ENCODE measurements around the gene PTPN6. TPM values are rescaled to one million over a fixed set of nuclear protein-coding genes. Genes with fewer than 3 reads are reported as not detected.

Gene PTPN6
- total RNA-seq, 2 donors from 2014 or later: 44.8 to 48.1 TPM

DNA sequence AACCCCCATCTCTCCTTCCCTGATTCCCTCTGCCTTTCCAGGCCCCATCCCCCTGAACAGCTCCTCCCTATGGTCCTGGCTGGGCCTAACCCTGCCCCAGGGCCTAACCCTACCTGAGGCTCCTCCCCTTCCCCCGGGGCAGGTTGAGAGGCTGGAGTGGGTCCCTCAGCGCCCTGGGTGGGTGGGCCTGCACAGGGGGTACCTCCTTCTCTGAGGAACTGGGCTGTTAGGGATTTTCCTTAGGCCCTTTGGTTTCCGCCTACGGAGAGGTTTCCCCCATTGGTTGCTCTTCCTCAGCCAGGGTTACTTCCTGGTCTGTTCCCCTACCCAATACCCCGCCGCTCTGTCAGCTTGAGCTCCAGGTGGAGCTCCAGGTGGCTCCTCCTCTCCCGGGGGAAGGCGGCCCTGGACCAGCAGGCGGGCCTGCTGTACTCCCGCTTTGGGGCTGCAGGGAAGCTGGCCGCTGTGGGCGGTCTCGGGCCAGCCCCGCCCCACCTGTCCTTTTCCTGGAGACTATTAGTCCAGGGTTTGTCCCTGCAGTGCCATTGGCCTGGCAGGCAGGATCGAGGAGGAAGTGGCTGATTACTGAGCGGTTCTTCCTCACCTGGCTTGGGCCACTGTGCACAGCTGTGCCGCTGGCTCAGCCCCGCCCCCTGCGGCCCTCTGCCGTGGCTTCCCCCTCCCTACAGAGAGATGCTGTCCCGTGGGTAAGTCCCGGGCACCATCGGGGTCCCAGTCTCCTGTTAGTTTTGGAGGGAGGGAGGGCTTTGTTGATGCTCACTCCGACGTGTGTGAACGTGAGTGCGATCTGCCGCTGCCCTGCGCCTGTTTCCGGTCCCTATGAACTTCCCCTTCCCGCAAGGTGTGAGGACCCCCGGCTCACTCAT lies 4.9 kb upstream of the PTPN6 start:
- intact Hi-C loops (cut with DNase I): no loop called here
- H3K4me1 ChIP-seq: peaks cover 14% of the 10 kb centered on the region
- H3K27me3 ChIP-seq: no peaks in the 10 kb centered on the region
- TF ChIP-seq, protein P1, sequence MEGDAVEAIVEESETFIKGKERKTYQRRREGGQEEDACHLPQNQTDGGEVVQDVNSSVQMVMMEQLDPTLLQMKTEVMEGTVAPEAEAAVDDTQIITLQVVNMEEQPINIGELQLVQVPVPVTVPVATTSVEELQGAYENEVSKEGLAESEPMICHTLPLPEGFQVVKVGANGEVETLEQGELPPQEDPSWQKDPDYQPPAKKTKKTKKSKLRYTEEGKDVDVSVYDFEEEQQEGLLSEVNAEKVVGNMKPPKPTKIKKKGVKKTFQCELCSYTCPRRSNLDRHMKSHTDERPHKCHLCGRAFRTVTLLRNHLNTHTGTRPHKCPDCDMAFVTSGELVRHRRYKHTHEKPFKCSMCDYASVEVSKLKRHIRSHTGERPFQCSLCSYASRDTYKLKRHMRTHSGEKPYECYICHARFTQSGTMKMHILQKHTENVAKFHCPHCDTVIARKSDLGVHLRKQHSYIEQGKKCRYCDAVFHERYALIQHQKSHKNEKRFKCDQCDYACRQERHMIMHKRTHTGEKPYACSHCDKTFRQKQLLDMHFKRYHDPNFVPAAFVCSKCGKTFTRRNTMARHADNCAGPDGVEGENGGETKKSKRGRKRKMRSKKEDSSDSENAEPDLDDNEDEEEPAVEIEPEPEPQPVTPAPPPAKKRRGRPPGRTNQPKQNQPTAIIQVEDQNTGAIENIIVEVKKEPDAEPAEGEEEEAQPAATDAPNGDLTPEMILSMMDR (IDR thresholded peaks at IDR 0.05): no peak
- H3K4me3 ChIP-seq: peak overlapping the region; percentile 33
- H3K27ac ChIP-seq: peak overlapping the region; percentile 98
- DNase-seq: peak; percentile 96
- peak overlapping the region; percentile 57 to 80 for H3K9ac ChIP-seq (ENCODE audit: low read depth in 2 of 2, low read length in 2 of 2)
- no peaks in the 10 kb centered on the region for H3K9me3 ChIP-seq
- no peaks in the 10 kb centered on the region for H3K36me3 ChIP-seq

DNA sequence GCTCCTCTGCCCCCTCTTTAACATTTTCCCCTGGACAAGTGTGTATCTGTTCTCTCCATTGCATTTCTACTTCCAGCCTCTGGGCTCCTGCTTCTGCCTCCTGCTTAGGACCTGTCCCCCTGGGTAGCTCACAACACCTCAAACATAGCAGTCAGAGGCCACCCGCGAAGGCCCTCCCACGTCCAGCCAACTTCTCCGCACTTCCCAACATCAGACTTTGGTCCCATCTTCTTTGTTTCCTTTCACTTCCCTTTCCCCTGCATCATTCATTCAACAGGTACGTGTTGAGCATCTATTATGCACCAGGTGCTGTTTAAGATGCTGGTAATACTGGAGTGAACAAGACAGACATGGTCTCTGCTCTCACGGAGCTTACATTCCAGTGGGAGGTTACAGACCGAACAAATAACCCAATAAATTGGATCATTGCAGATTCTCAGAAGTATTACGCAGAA lies 4.2 kb upstream of the PTPN6 start:
- Histone ChIP-seq H3K9me3 (no peaks in the 10 kb centered on the region), H3K9ac (ENCODE audit: low read depth in 2 of 2, low read length in 2 of 2) (peak overlapping the region; percentile 57 to 80), H3K27ac (peak overlapping the region; percentile 98), H3K4me3 (peak overlapping the region; percentile 33), H3K27me3 (no peaks in the 10 kb centered on the region), H3K36me3 (no peaks in the 10 kb centered on the region), H3K4me1 (peaks cover 14% of the 10 kb centered on the region)
- TF ChIP-seq, protein P1 (IDR thresholded peaks at IDR 0.05): no peak
- intact Hi-C loops (cut with DNase I): no loop called here
- no peak for DNase-seq

- Histone ChIP-seq H3K27me3 (no peaks in the 10 kb centered on the region), H3K27ac (no peak overlapping the region), H3K9me3 (no peaks in the 10 kb centered on the region), H3K9ac (ENCODE audit: low read depth in 2 of 2, low read length in 2 of 2) (peak overlapping the region in 1 of 2 donors; percentile 5), H3K4me1 (peaks cover 14% of the 10 kb centered on the region), H3K4me3 (no peak overlapping the region), H3K36me3 (no peaks in the 10 kb centered on the region)
- intact Hi-C loops (cut with DNase I): no loop called here
- no peak for DNase-seq
- TF ChIP-seq, protein P1 (IDR thresholded peaks at IDR 0.05): no peak
Observed at GRCh38 chr12:6947615-6948014, 3.5 kb upstream of the PTPN6 start.

DNA sequence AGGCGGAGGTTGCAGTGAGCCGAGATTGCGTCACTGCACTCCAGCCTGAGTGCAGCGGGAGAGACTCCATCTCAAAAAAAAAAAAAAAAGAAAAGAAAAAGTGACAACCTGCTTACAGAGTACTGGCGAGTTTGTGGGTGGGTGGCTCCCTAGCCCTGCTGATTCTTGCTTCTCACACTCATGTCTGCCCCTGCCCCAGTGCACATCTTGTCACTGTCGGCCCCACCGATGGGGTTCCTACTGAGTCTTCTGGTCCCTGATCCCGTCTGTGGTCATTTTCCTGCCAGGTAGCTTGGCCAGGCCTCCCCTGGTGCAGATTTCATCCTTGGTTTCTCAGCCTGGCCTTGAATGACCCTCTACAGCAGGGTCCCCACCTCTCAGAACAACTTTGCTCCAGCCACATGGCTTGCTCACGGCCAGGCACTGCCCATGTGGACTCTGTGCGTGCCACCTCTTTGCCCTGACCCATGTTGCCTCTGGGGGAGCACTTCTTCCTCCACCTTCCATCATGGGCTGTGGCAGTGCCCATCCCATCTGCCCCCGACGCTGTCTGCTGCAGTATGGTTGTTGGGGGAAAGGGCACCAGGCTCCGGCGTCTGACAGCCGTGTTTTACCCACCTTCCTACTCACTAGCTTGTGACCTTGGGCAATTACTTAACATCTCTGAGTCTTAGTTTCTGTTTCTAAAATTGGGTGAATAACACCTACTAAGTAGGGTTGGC lies 2.1 kb upstream of the PTPN6 start:
- peak overlapping the region; percentile 44 for H3K27ac ChIP-seq
- intact Hi-C loops (cut with DNase I): no loop called here

GRCh38 chr12:6950401-6950801 lies 755 bp upstream of the PTPN6 start:
- Histone ChIP-seq H3K36me3 (no peaks in the 10 kb centered on the region), H3K27ac (peak overlapping the region; percentile 80), H3K4me3 (no peak overlapping the region), H3K27me3 (no peaks in the 10 kb centered on the region), H3K9ac (ENCODE audit: low read depth in 2 of 2, low read length in 2 of 2) (peak overlapping the region; percentile 31 to 74), H3K4me1 (peaks cover 5% of the 10 kb centered on the region), H3K9me3 (no peaks in the 10 kb centered on the region)
- TF ChIP-seq, protein P1 (IDR thresholded peaks at IDR 0.05): no peak
- intact Hi-C loops (cut with DNase I): no loop called here
- DNase-seq: no peak

More for the DNA sequence above, 2.1 kb upstream of the PTPN6 start:
- DNase-seq: no peak
- Histone ChIP-seq H3K9ac (ENCODE audit: low read depth in 2 of 2, low read length in 2 of 2) (no peak overlapping the region), H3K4me1 (peaks cover 9% of the 10 kb centered on the region), H3K4me3 (no peak overlapping the region), H3K36me3 (no peaks in the 10 kb centered on the region), H3K9me3 (no peaks in the 10 kb centered on the region), H3K27me3 (no peaks in the 10 kb centered on the region)
- TF ChIP-seq, protein P1 (IDR thresholded peaks at IDR 0.05): no peak
